GM19468 (cell line): ENCODE measurements around the gene TMPRSS9.

Experiments
- ATAC-seq: cut with Tn5 transposase; IDR thresholded peaks from one replicate; pipeline ENCODE4 v1.9.1; 2021; ENCODE audit warnings: mild to moderate bottlenecking, moderate library complexity, moderate number of reproducible peaks; ENCODE audit not compliant: unreplicated experiment; ENCODE audit errors: extremely low read depth

The TMPRSS9 gene

GRCh38 chr19:2328401-2329148, 31.5 kb upstream of the TMPRSS9 start, which contains the start of the genes LSM7 and SPPL2B:
Gene LSM7, minus strand, starts transcription at chr19:2328586. Its CDS starts 20 bp downstream, at chr19:2328566.
Gene SPPL2B, plus strand, starts transcription at chr19:2328684. Its CDS starts 26 bp downstream, at chr19:2328710.
- peak; percentile 58 for ATAC-seq

DNA sequence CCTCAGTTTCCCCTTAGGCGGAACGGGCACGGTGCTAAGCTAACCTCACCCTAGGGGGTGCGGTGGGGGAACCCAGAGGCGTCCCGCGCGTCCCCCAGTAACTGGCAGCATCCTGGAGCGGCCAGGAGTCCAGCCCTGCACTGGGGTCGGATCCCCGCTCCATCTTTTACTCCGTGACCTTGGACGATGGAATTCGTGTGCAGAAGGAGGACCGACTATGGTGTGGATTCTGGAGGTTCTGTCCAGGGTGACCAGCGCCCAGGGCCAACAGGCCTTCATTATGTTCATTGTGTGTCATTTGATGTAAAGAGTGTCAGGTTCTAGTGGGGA, 31.0 kb upstream of the TMPRSS9 start:
- no peak for ATAC-seq

DNA sequence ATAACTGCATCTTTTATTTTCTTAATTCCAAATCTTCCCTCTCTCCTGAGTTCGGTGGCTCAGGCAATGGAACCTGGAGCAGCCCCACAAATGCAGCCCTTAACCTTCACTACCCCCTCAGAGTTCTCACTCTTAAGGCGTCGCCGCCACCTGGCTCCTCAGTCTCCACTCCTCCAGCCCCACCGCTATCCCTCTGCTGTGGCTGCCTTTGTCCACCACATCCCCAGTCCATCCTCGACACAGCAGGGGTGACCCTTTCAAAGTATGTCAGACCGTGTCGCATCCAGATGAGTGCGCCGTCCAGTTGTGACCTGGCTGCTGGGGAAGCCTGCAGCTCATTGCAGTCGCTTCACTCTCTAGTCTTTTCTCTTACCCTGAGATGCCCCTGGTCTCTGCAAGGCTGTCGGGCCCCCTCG, 30.6 kb upstream of the TMPRSS9 start:
- ATAC-seq = no peak

- no peak for ATAC-seq
Measured at GRCh38 chr19:2330255-2330631, 29.8 kb upstream of the TMPRSS9 start.

DNA sequence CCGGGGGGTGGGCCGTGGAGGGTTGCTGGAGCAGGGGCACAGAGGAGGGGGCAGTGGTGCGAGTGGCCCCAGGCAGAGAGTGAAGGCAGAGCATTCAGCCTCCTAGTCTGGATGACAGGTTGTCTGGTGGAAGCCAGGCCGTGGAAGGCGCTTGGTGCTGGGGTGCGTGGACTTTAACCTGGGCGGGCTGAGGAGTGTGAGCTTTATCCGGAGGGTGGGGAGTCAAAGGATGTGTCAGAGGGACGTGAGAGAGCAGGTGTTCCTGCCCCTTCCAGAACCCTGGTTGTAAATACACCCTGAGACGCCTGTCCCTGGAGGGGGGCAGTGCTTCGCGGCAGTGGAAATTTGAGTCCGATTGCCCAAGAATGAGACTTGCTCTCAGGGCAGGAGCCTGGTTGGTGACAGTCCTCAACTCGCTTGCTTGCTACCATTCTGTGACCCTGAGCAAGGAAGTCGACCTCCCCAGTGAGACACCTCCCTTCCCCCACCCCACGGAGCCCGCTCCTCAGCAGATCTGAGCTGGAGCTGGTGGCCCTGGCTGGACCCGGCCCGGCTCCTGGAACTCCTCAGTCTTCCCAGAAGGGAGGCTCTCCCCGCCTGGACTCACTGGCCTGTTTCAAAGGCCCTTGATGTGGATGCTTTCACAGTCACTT, 29.3 kb upstream of the TMPRSS9 start:
- ATAC-seq = no peak

DNA sequence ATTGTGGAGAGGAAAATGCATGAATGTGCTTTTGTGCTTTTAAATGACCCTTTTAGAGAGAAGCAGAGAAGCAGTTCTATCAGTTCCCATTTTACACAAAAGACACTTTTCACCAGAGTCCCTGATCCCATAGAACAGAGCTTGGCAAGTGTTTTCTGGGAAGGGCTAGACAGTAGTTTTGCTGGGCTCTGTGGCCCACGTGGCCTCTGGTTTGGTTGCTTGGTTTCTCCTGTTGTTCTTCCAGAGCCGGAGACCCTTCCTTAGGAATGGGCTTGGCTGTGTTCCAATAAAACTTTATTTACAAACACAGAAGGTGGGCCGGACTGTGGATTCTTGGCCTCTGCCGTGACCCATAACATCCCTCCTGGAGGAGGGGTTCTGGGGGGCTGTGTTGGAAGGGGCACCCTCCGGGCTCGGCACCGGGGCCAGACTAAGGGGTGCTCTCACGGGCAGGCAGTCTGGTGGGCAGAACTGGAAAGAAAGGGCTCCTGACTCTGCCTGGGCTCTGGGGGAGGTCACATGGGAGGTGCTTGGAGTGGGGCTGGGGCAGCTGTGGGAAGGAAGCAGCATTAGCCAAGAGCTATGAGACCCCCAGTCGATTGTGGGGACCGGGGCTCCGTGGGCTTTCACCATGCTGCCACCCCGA, 28.3 kb upstream of the TMPRSS9 start:
- no peak for ATAC-seq

- ATAC-seq = no peak
Measured at GRCh38 chr19:2332341-2333026, 27.6 kb upstream of the TMPRSS9 start.

DNA sequence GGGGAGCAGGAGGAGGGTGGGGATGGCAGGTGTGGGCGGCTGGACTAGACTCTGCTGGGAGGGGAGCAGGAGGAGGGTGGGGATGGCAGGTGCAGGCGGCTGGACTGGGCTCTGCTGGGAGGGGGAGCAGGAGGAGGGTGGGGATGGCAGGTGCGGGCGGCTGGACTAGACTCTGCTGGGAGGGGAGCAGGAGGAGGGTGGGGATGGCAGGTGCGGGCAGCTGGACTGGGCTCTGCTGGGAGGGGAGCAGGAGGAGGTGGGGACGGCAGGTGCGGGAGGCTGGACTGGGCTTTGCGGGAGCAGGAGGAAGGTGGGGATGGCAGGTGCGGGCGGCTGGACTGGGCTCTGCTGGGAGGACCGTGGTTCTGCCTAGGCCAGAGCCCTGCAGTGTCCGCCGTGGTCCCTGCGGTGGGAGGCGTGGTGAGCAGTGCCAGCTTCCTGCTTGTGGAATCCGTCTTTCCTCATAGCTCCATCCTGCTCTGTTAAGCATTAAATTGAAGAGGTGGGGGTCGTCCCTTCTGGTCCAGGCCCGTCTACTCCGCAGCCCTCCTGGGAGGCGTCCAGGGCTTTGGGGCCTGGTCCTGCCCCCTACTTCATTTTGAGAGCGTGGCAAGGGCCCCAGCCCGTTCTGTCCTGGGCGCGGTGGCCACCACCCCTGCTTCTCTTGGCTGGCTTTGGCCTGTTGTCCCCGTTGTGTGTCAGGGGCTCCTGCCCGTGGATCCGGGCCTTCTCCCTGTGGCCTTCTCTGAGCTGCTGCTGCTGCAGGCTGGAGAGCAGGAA, 26.8 kb upstream of the TMPRSS9 start:
- no peak for ATAC-seq

- no peak for ATAC-seq
Measured at GRCh38 chr19:2333807-2334211, 26.3 kb upstream of the TMPRSS9 start.

DNA sequence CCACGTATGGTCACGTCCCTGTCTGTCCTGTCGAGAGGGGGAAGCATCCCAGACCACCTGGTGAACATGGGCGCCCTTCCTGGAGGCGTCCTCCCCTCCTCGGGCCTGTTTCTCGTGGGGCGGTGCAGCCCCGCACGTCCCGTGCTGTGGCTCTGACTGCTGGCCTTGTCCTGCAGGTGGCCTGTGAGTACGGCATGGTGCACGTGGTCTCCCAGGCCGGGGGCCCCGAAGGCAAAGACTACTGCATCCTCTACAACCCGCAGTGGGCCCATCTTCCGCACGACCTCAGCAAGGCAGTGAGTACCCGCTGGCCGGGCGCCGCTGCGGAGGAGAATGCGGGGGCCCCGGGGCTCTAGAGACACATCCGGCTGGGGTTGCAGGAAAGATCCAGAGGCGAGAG, 25.6 kb upstream of the TMPRSS9 start:
- no peak for ATAC-seq

DNA sequence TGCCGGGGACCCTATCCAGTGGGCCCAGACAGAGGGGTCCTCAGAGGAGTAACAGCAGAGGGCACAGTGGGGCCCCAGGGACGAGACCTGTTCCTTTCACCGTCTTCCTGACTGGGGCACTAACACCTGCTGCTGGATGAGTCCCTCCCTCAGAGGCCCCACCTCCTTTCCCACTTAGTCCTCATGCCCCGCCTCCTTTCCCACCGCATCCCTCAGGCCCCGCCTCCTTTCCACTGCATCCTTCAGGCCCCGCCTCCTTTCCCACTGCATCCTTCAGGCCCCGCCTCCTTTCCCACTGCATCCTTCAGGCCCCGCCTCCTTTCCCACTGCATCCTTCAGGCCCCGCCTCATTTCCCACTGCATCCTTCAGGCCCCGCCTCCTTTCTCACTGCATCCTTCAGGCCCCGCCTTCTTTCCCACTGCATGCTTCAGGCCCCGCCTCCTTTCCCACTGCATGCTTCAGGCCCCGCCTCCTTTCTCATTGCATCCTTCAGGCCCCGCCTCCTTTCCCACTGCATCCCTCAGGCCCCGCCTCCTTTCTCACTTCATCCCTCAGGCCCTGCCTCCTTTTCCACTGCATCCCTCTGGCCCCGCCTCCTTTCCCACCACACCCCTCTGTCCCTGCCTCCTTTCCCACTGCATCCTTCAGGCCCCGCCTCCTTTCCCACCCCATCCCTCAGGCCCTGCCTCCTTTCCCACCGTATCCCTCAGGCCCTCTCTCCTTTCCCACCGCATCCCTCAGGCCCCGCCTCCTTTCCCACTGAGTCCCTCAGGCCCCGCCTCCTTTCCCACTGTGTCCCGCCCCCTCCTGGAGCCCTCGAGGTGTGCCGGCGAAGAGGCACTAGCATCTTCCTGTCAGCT, 24.8 kb upstream of the TMPRSS9 start:
- ATAC-seq = no peak

- ATAC-seq = no peak
Measured at GRCh38 chr19:2335848-2336247, 24.2 kb upstream of the TMPRSS9 start.

DNA sequence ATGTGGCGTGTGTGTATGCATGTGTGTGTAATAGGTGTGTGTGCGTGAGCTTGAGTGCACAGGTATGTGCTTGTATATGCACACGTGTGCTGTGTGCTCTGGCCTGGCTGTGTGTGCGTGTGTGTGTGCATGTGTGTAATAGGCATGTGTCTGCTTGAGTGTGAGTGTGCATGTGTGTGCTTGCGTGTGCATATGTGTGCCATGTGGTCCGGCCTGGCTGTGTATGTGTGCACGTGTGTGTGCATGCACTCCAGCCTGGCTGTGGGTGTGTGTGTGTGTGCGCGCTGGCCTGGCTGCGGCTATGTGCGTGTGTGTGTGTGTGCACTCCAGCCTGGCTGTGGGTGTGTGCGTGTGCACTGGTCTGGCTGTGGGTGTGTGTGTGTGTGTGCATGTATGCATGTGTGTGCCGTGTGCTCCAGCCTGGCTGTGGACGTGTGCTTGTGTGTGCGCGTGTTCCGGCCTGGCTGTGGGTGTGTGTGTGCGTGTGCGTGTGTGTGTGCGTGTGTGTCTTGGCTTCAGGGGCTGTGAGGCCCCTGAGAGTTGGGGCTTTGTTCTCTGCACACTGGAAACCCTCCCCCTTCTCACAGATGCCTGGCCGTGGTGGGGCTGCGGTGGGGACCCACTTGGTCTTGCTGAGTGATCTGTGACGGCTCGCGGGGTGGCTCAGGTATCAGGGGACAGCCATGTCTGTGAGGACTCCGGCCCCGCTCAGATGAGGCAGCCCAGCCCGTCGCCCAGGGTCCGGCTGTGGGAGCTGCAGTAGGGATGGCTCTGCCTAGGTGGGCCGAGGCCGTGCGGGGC, 23.3 kb upstream of the TMPRSS9 start:
- ATAC-seq = no peak

DNA sequence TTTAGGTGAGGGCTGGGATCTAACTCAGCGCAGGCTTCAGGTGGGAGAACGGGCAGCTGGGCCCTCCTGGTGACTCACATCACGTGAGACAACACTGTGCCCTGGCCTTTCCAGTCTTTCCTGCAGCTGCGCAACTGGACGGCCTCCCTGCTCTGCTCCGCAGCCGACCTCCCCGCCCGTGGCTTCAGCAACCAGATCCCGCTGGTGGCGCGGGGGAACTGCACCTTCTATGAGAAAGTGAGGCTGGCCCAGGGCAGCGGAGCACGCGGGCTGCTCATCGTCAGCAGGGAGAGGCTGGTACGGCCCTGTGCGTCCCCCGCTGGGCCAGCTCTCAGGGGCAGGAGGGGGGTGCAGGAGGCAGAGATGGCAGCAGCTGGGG, 22.7 kb upstream of the TMPRSS9 start:
- ATAC-seq = no peak

DNA sequence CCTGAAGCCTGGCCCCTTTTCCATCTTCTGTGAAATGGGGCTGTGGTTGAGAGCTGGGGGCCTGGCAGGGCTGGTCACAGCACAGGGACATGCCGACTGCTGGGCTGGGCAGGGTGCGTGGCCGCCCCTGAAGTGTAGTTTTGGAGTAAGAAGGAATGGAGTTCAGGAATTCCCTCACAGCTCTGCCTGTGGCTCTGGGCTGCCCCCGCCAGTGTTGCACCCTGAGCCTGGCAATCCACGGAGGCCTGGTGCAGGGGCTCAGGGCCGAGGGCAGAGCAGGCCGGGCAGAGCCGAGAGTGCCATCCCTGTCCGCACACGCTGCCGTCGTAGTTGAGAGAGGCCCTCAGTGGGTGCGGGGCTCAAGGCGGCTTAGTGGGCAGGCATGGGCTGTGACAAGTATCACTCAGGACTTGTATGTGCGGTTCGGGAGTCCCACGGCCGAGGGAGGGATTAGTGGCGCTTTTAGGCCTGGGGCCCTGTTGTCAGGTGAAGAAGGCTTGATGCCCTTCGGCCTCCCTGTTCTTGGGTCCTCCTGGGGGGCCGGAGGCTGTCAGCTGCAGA, 21.9 kb upstream of the TMPRSS9 start:
- ATAC-seq = no peak

GRCh38 chr19:2338751-2339643, 21.1 kb upstream of the TMPRSS9 start:
- ATAC-seq = no peak

GRCh38 chr19:2339644-2340310, 20.3 kb upstream of the TMPRSS9 start:
- no peak for ATAC-seq
